Tibial nerve (tissue), 3 donors: Measurements from ENCODE around the gene DUS1L.

ENCODE experiments used
- POLR2A ChIP-seq, 2 donors: fragments of 450-650 bp; IDR thresholded peaks; one replicate each; pipeline ENCODE4 v1.6.1; 2017; ENCODE audit warnings: antibody characterized with exemption in 2 of 2, mild to moderate bottlenecking in 2 of 2, moderate library complexity in 2 of 2
- TF ChIP-seq, protein P1 (sequence below), 5 experiments: fragments of 200-600 bp in 3 of 5; fragments of 450-650 bp in 2 of 5; sonication (generic) in 3 of 5; IDR thresholded peaks; one replicate each; pipeline ENCODE4 v1.5.1; 2016 to 2019; ENCODE audit warnings: antibody characterized with exemption in 5 of 5, mild to moderate bottlenecking in 3 of 5, moderate library complexity in 2 of 5

- TF ChIP-seq POLR2A (IDR thresholded peaks at IDR 0.05), result no peak
- TF ChIP-seq, protein P1, sequence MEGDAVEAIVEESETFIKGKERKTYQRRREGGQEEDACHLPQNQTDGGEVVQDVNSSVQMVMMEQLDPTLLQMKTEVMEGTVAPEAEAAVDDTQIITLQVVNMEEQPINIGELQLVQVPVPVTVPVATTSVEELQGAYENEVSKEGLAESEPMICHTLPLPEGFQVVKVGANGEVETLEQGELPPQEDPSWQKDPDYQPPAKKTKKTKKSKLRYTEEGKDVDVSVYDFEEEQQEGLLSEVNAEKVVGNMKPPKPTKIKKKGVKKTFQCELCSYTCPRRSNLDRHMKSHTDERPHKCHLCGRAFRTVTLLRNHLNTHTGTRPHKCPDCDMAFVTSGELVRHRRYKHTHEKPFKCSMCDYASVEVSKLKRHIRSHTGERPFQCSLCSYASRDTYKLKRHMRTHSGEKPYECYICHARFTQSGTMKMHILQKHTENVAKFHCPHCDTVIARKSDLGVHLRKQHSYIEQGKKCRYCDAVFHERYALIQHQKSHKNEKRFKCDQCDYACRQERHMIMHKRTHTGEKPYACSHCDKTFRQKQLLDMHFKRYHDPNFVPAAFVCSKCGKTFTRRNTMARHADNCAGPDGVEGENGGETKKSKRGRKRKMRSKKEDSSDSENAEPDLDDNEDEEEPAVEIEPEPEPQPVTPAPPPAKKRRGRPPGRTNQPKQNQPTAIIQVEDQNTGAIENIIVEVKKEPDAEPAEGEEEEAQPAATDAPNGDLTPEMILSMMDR (IDR thresholded peaks at IDR 0.05), result no peak
Measured at GRCh38 chr17:82081966-82082365, 16.4 kb upstream of the DUS1L start.
